Mucosa of rectum (tissue), 2 donors: ENCODE measurements around the gene DCAF10.

Experiments used
- H3K27ac ChIP-seq, 2 donors: one replicate each; pipeline ENCODE4 v1.7.0; 2013; ENCODE audit warnings: inconsistent platforms in 2 of 2, low read depth in 2 of 2, low read length in 2 of 2
- H3K27me3 ChIP-seq, 2 donors: one replicate each; pipeline ENCODE4 v1.7.0; 2013; ENCODE audit warnings: low read length in 2 of 2; ENCODE audit not compliant: control insufficient read depth in 2 of 2, insufficient read depth in 2 of 2
- H3K36me3 ChIP-seq, 2 donors: one replicate each; pipeline ENCODE4 v1.7.0; 2013; ENCODE audit warnings: low read length in 2 of 2; ENCODE audit not compliant: control insufficient read depth in 2 of 2, insufficient read depth in 2 of 2
- H3K4me1 ChIP-seq, 2 donors: one replicate each; pipeline ENCODE4 v1.7.0; 2013; ENCODE audit warnings: low read length in 2 of 2, mild to moderate bottlenecking in 1 of 2; ENCODE audit not compliant: control insufficient read depth in 2 of 2, insufficient read depth in 2 of 2
- H3K4me3 ChIP-seq, 2 donors: one replicate each; pipeline ENCODE4 v1.7.0; 2013; ENCODE audit warnings: low read length in 2 of 2
- H3K9ac ChIP-seq, 2 donors: one replicate each; pipeline ENCODE4 v1.7.0; 2013; ENCODE audit warnings: low read length in 2 of 2, low read depth in 1 of 2, mild to moderate bottlenecking in 1 of 2
- H3K9me3 ChIP-seq, 2 donors: one replicate each; pipeline ENCODE4 v1.7.0; 2013; ENCODE audit warnings: low read length in 2 of 2; ENCODE audit not compliant: control insufficient read depth in 2 of 2
- donor health status: healthy.
- donor health status: Normal muscosa, but diverticular disease.

DCAF10 gene

DNA sequence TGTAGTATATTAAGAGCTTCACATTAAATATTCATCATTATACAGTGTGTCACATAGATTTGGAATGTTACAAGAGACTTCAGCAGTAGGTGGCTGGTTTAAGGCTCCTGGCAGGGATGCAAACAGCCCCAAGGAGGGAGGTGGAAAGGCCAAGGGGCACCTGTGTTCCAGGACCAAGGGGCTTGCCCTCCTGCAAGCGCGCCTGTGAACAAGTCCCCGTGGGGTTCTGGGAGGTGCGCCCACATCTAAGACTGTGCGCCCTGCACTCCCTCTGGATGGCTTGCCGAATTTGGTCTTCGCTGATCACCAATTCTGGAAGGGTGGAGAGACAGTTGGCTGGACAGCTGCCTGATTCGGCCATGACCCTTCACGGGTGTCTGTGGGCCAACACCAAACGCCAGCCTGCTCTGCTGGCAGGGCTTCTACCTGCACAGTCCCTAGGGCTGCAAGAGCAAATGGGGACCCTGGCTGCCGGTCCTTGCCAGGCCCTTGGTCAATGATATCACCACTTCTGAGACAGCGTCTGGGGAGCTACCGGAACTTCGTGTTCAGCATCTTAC lies 115.4 kb downstream of the DCAF10 start:
- no peaks in the 10 kb centered on the region for H3K9me3 ChIP-seq
- H3K27me3 ChIP-seq = no peaks in the 10 kb centered on the region
- H3K4me1 ChIP-seq = no peaks in the 10 kb centered on the region
- H3K9ac ChIP-seq = no peak overlapping the region
- no peak overlapping the region for H3K27ac ChIP-seq
- H3K36me3 ChIP-seq = peaks cover 6 to 14% of the 10 kb centered on the region in 2 donors
- H3K4me3 ChIP-seq = no peak overlapping the region

- H3K27ac ChIP-seq = no peak overlapping the region
- no peak overlapping the region for H3K9ac ChIP-seq
- H3K4me1 ChIP-seq = no peaks in the 10 kb centered on the region
- H3K36me3 ChIP-seq = peaks cover 6 to 14% of the 10 kb centered on the region in 2 donors
- H3K9me3 ChIP-seq = no peaks in the 10 kb centered on the region
- no peaks in the 10 kb centered on the region for H3K27me3 ChIP-seq
- H3K4me3 ChIP-seq = no peak overlapping the region
Measured at GRCh38 chr9:37916471-37917312, 116.1 kb downstream of the DCAF10 start.
